Endothelial cell of umbilical vein (primary cell): Measurements from ENCODE around the gene TNPO3.

Experiments used
- CTCF ChIP-seq, 2 donors: IDR thresholded peaks; 1 replicate in 1 of 2; 2 replicates in 1 of 2; pipeline ENCODE4 v1.5.1; 2011; ENCODE audit warnings: low read length in 2 of 2, mild to moderate bottlenecking in 2 of 2, moderate library complexity in 2 of 2, control low read depth in 1 of 2, inconsistent platforms in 1 of 2, low read depth in 1 of 2; ENCODE audit not compliant: insufficient read depth in 1 of 2; ENCODE audit errors: extremely low read depth in 1 of 2
- POLR2A ChIP-seq: IDR thresholded peaks from 2 replicates; pipeline ENCODE4 v1.6.1; 2012; ENCODE audit warnings: low read depth, mild to moderate bottlenecking, control low read depth, low read length
- POLR2AphosphoS5 ChIP-seq: IDR thresholded peaks from 2 replicates; pipeline ENCODE4 v1.6.1; 2012; ENCODE audit warnings: low read depth, mild to moderate bottlenecking, control low read depth, low read length, moderate library complexity; ENCODE audit not compliant: insufficient read depth

- no peak for TF ChIP-seq CTCF (IDR thresholded peaks at IDR 0.05; ENCODE audit: extremely low read depth in 1 of 2, insufficient read depth in 1 of 2, low read depth in 1 of 2, low read length in 2 of 2)
- TF ChIP-seq POLR2A: no peak
- TF ChIP-seq POLR2AphosphoS5: no peak
Observed at GRCh38 chr7:129078455-129078854, 23.5 kb upstream of the TNPO3 start.
